ENCODE measurements around the gene PHLPP1. TPM values are rescaled to one million over a fixed set of nuclear protein-coding genes. Genes with fewer than 3 reads are reported as not detected.

PHLPP1 gene
- total RNA-seq, 2 experiments from 2014 or later: 6.8 to 7.1 TPM

DNA sequence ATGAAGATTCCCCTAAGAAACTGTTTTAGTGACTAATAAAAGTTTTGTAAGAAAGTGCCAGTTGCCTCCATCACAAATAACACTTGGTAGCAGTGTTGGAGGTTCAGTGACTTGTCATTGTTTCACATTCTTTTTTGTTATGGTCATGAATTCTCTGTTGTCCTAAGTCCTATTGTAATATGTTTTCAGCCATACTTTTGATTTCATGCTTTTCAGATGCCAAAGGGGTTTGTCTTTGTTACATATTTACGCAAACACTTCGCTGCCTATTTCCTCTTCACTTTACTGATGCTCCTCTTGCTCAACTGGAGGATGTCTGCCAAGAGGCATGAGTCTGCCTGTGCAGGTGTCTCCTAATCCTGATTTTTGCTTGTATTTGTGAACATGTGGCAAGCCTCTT lies 66.6 kb downstream of the PHLPP1 start:
- ATAC-seq (ENCODE audit: poor library complexity) (no peak), DNase-seq (no peak)
- H3K9me3 Mint-ChIP-seq: no peaks in the 10 kb centered on the region
- H3K4me1 Mint-ChIP-seq (ENCODE audit: low read depth): peaks cover 24% of the 10 kb centered on the region
- TF ChIP-seq, protein P1, sequence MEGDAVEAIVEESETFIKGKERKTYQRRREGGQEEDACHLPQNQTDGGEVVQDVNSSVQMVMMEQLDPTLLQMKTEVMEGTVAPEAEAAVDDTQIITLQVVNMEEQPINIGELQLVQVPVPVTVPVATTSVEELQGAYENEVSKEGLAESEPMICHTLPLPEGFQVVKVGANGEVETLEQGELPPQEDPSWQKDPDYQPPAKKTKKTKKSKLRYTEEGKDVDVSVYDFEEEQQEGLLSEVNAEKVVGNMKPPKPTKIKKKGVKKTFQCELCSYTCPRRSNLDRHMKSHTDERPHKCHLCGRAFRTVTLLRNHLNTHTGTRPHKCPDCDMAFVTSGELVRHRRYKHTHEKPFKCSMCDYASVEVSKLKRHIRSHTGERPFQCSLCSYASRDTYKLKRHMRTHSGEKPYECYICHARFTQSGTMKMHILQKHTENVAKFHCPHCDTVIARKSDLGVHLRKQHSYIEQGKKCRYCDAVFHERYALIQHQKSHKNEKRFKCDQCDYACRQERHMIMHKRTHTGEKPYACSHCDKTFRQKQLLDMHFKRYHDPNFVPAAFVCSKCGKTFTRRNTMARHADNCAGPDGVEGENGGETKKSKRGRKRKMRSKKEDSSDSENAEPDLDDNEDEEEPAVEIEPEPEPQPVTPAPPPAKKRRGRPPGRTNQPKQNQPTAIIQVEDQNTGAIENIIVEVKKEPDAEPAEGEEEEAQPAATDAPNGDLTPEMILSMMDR (IDR thresholded peaks at IDR 0.05): no peak
- no peak overlapping the region for H3K4me3 ChIP-seq (ENCODE audit: low read length)
- no peaks in the 10 kb centered on the region for H3K9me3 ChIP-seq (ENCODE audit: control insufficient read depth in 1 of 2, insufficient read depth in 1 of 2, low read length in 2 of 2)
- ChIA-PET CTCF (no interaction called here), POLR2A (no interaction called here)
- no peaks in the 10 kb centered on the region for H3K4me1 ChIP-seq (ENCODE audit: insufficient read depth, low read length)
- H3K27me3 Mint-ChIP-seq: no peaks in the 10 kb centered on the region
- intact Hi-C loops (cut with DNase I, micrococcal nuclease): loop anchor here in 1 of 2 experiments (5.0 kb wide), 1 partner anchor 65 kb away; the partner anchor contains the start of gene PHLPP1
- H3K27ac ChIP-seq (ENCODE audit: low read depth in 1 of 2, low read length in 2 of 2): no peak overlapping the region
- H3K36me3 ChIP-seq (ENCODE audit: insufficient read depth, low read length): no peaks in the 10 kb centered on the region
- no peaks in the 10 kb centered on the region for H3K36me3 Mint-ChIP-seq (ENCODE audit: low read depth)
- no peak overlapping the region for H3K4me3 Mint-ChIP-seq
- no peaks in the 10 kb centered on the region for H3K27me3 ChIP-seq (ENCODE audit: control insufficient read depth in 1 of 2, insufficient read depth in 2 of 2, low read length in 2 of 2)
- no peak overlapping the region for H3K27ac Mint-ChIP-seq

DNA sequence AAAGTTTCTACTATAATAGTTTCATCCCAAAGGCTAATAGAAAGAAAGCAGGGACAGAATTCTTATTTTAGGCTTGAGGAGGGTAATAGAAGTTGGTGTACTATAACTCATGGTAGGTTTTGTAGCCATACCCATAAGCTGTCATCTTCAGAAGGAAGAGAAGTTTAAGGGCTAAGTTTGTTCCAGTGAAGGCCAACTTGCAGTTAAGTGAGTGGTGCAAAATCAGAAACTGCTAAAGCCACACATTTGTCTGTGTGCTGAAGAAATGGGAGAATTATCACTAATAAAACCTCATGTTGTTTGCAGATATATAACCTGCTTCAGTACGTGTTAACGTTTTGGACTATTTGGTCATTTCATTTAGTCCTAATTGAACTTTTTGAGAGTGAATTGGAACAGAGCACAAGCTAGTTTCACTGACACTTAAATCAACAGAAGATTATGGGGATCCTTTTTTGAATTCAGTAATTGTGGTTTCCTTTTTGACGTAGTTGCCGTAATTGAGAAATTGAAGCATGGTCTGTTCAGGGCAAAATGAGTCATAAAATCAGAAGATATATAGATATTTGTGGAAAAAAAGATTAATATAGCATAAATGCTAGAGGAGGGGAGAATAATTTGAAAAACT lies 69.1 kb downstream of the PHLPP1 start:
- no peaks in the 10 kb centered on the region for H3K36me3 Mint-ChIP-seq (ENCODE audit: low read depth)
- peak overlapping the region; percentile 28 for H3K4me3 Mint-ChIP-seq
- peak in 3 of 14 experiments; percentile 23 to 44 (median 37) for DNase-seq
- no peak overlapping the region for H3K27ac Mint-ChIP-seq
- no peaks in the 10 kb centered on the region for H3K27me3 ChIP-seq (ENCODE audit: control insufficient read depth in 1 of 2, insufficient read depth in 2 of 2, low read length in 2 of 2)
- peaks cover 43% of the 10 kb centered on the region for H3K4me1 Mint-ChIP-seq (ENCODE audit: low read depth)
- no peak overlapping the region for H3K27ac ChIP-seq (ENCODE audit: low read depth in 1 of 2, low read length in 2 of 2)
- no peak overlapping the region for H3K4me3 ChIP-seq (ENCODE audit: low read length)
- H3K36me3 ChIP-seq (ENCODE audit: insufficient read depth, low read length): no peaks in the 10 kb centered on the region
- no peaks in the 10 kb centered on the region for H3K9me3 Mint-ChIP-seq
- TF ChIP-seq, protein P1 (IDR thresholded peaks at IDR 0.05): no peak
- ChIA-PET CTCF (no interaction called here), POLR2A (no interaction called here)
- H3K4me1 ChIP-seq (ENCODE audit: insufficient read depth, low read length): no peaks in the 10 kb centered on the region
- ATAC-seq (ENCODE audit: poor library complexity): peak; percentile 32
- H3K27me3 Mint-ChIP-seq: no peaks in the 10 kb centered on the region
- intact Hi-C loops (cut with DNase I, micrococcal nuclease): loop anchor here in 1 of 2 experiments (5.0 kb wide), 1 partner anchor 67 kb away; the partner anchor contains the start of gene PHLPP1
- no peaks in the 10 kb centered on the region for H3K9me3 ChIP-seq (ENCODE audit: control insufficient read depth in 1 of 2, insufficient read depth in 1 of 2, low read length in 2 of 2)

DNA sequence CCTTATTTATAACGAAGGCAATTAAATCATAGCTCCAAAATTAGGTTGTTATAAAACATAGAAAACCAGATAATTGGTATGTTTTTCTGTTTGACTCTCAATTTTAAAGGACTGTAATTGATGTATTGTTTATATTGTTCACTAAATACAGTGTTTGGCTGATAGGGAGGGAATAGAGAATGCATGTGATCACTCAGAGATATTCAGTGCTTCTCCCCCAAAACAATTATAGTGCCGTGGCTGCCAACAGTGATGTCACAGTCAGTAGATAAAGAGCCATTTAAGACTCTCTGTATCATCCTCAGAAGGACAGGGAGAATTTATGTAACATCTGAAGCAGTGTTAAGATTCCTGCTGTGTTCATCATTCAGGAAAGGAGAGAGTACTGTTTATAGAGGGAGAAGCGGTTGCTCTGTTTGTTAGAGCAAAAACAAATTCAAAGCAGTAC lies 69.6 kb downstream of the PHLPP1 start:
- Histone ChIP-seq H3K27me3 (ENCODE audit: control insufficient read depth in 1 of 2, insufficient read depth in 2 of 2, low read length in 2 of 2) (no peaks in the 10 kb centered on the region), H3K4me3 (ENCODE audit: low read length) (no peak overlapping the region), H3K27ac (ENCODE audit: low read depth in 1 of 2, low read length in 2 of 2) (no peak overlapping the region), H3K4me1 (ENCODE audit: insufficient read depth, low read length) (no peaks in the 10 kb centered on the region), H3K36me3 (ENCODE audit: insufficient read depth, low read length) (no peaks in the 10 kb centered on the region), H3K9me3 (ENCODE audit: control insufficient read depth in 1 of 2, insufficient read depth in 1 of 2, low read length in 2 of 2) (no peaks in the 10 kb centered on the region)
- intact Hi-C loops (cut with DNase I, micrococcal nuclease): loop anchor here in 1 of 2 experiments (5.0 kb wide), 1 partner anchor 68 kb away; the partner anchor contains the start of gene PHLPP1
- no peaks in the 10 kb centered on the region for H3K36me3 Mint-ChIP-seq (ENCODE audit: low read depth)
- H3K4me1 Mint-ChIP-seq (ENCODE audit: low read depth): peaks cover 46% of the 10 kb centered on the region
- POLR2A ChIA-PET: no interaction called here
- DNase-seq (no peak), ATAC-seq (ENCODE audit: poor library complexity) (no peak)
- H3K27ac Mint-ChIP-seq: no peak overlapping the region
- TF ChIP-seq, protein P1 (IDR thresholded peaks at IDR 0.05): no peak
- no peak overlapping the region for H3K4me3 Mint-ChIP-seq
- H3K27me3 Mint-ChIP-seq: no peaks in the 10 kb centered on the region
- CTCF ChIA-PET: no interaction called here
- no peaks in the 10 kb centered on the region for H3K9me3 Mint-ChIP-seq
